K562 (cell line): Measurements from ENCODE around the gene GRXCR2.

Source experiments
- ATF3 ChIP-seq, 2 experiments: fragments of 450-650 bp in 1 of 2; sonication (generic) in 1 of 2; formaldehyde crosslinking in 1 of 2; IDR thresholded peaks in 1 of 2; conservative IDR thresholded peaks in 1 of 2; 2 replicates each; pipeline versions ENCODE4 v1.6.1 to v1.8.1; 2016 to 2023; ENCODE audit warnings: mild to moderate bottlenecking in 2 of 2, moderate library complexity in 2 of 2, inconsistent platforms in 1 of 2, missing genetic modification reagents in 1 of 2
- MECOM ChIP-seq: fragments of 250-450 bp; sonication (Bioruptor Pico); IDR thresholded peaks from 2 replicates; pipeline ENCODE4 v1.8.0; 2022; ENCODE audit warnings: inconsistent platforms
- SETDB1 ChIP-seq: IDR thresholded peaks from one replicate; pipeline ENCODE4 v1.6.1; 2012; ENCODE audit warnings: low read length, control low read depth, inconsistent platforms
- USF1 ChIP-seq: sonication (generic); formaldehyde crosslinking; IDR thresholded peaks from 2 replicates; pipeline ENCODE4 v1.9.0; 2022; ENCODE audit warnings: mild to moderate bottlenecking, missing genetic modification reagents

DNA sequence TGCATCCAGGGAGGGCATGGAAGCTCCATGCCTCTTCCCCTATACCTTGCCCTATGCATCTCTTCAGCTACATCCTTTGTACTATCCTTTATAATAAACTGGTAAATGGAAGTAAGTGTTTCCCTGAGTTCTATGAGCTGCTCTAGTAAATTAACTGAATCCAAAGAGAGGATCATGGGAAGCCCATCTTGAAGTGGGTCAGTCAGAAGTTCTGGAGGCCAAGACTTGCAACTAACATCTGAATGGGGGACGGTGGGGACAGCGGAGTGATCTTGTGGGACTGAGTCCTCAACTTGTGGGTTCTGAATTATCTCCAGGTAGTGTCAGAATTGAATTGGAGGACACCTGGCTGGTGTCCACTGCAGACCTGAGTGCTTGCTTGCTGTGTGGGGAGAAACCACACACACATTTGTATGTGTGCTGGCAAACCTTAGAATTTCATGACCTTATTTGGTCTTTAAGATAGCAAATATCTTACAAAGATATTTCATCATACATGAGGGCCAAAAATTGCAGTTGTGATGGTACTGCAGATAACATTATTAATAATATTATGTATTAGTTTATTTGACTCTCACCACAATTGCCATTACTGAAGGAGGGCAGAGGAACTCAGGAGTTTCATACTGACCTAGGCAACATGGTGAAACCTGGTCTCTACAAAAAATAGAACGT is 32.2 kb downstream of the GRXCR2 start:
- no peak for TF ChIP-seq MECOM (CRISPR knock-in tag)
- TF ChIP-seq SETDB1, result no peak
- peak; percentile 51; the same call in 1 of the 2 replicates for TF ChIP-seq ATF3 (IDR thresholded peaks at IDR 0.05)
- no peak for TF ChIP-seq ATF3 (CRISPR knock-in tag; conservative IDR thresholded peaks at IDR 0.05)
- no peak for TF ChIP-seq USF1 (CRISPR knock-in tag)
